Activated CD4-positive, CD25-positive, alpha-beta regulatory T cell (primary cell): Measurements from ENCODE around the gene WNK4.
"Not testable (repeated sequence)": the region's sequence is repeated elsewhere in the genome, so short reads cannot be mapped to it uniquely, and the experiment has no call there.

Source experiments
- DNase-seq, 4 experiments: peaks; one replicate each; lab custom pipeline; 2025; lab: John Stamatoyannopoulos, UW

Gene WNK4

DNA sequence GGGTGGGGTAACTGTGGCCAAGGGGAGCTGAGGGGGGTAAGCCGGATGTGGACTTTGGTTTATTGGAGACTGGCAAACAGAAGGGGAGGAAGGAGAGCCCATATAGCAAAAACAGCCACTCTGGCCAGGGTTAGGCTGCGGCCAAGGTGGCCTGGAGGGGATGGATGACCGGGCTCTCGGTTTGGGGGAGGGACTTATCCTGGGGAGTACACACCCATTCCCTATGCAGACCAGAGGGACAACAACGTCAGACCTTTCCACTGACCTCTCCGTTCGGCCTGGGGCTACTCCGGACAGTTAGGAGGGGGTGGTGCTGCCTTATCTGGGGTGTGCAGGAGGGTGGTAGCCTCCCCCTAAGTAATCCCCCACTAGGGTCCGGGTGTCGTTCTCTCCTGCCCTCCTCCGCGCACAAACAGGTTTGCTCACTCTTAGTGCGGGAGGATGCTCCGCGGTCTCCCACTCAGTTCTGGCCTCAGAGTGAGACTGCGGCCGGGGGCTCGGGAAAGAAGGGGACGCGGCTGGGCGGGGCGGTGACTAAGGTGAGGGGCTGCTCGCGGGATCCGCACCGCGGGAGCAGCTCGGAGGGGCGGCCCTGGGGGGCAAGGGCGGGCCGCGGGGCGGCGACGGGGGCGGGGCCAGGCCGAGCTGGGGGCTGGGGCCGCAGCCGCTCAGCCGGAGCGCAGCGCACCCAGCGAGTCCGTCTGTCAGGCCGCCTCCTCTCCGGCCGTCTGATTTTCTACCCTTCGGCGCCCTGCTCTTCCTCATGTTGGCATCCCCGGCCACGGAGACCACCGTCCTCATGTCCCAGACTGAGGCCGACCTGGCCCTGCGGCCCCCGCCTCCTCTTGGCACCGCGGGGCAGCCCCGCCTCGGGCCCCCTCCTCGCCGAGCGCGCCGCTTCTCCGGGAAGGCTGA, at the start of gene WNK4:
TSS of gene WNK4 (plus strand) at position 675 of the 915 bp plus-strand sequence. CDS start at position 764, 89 bp downstream.
- no peak for DNase-seq

DNA sequence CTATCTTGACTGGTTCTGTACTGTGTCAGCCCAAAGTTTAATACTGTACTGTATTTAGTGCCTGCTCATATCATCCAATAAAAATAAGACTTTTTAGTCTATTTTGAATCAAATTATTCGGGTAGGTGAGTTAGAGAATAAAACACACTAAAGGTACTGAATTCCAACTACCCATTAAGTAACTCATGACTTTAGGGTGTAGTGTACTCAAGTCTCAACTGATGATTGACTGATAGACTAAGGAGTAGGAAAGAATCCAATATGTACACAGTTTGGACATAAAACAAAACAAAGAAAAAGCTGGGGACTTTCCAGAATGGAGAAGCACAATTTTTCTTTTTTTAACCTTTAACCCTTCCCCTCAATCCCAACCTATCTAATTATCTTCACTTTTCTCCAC, 39.7 kb upstream of the WNK4 start:
- DNase-seq = no peak

DNA sequence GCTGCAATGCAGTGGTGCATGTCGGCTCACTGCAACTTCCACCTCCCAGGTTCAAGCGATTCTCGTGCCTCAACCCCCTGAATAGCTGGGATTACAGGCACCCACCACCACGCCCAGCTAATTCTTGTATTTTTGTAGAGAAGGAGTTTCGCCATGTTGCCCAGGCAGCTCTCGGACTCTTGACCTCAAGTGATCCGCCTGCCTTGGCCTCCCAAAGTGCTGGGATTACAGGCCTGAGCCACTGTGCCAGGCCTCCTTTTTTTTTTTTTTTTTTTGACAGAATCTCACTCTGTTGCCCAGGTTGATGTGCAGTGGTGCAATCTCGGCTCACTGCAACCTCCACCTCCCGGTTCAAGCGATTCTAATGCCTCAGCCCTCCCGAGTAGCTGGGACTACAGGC, 37.5 kb upstream of the WNK4 start:
- not testable (repeated sequence) for DNase-seq

DNA sequence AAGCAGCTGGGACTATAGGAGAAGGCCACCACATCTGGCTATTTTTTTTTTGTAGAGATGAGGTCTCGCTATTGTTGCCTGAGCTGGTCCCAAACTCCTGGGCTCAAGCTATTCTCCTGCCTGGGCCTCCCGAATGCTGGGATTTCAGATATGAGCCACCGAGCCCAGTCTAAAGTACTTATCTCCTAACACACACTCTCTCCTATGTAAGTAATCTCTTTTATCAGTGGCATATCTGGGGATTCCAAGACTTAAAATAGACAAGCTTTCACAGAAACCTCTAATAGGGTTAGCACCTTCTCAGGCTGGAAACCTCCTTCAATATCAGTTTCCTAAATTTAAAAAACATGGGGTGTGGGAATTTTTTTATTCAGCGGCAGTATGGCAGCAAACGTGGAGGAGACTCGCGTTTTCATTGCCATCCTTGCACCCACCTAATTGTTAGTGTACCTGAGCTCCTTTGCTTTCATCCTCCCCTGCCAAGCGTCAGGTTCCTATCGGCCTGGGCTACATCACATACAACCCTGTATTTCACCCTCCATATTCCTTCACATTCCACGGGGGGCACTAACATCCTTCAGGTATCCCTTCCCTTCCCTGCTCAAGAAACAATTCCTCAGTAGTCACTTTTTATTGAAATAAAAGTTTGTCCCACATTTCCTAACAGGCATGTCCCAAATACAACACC, 36.7 kb upstream of the WNK4 start:
- no peak for DNase-seq

DNA sequence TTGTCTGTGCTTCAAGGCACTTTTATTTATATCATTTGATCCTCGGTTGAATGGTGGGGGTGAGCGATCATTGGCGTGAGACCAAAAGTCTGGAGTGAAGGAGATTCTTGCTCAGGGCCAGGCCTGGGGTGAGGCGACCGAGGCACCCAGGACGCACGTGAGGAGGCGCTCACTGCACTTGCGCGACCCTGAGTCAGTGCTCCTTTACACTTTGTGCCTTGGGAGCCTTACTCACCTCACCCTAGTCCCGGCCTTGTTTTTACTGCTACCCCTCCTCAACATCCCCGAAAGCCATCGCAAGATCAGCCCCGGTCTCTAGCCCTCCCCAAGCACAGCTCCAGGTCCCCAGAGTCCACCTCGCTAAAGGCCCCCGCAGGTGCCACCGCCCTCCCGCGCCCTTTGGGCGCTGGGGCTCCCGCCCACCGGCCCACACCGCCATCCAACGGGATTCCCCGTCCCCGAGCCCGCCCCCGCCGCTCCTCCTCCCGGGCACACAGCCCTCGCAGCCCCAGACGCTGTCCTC, 36.1 kb upstream of the WNK4 start:
- peak; percentile 31 to 60 (median 44) for DNase-seq

DNA sequence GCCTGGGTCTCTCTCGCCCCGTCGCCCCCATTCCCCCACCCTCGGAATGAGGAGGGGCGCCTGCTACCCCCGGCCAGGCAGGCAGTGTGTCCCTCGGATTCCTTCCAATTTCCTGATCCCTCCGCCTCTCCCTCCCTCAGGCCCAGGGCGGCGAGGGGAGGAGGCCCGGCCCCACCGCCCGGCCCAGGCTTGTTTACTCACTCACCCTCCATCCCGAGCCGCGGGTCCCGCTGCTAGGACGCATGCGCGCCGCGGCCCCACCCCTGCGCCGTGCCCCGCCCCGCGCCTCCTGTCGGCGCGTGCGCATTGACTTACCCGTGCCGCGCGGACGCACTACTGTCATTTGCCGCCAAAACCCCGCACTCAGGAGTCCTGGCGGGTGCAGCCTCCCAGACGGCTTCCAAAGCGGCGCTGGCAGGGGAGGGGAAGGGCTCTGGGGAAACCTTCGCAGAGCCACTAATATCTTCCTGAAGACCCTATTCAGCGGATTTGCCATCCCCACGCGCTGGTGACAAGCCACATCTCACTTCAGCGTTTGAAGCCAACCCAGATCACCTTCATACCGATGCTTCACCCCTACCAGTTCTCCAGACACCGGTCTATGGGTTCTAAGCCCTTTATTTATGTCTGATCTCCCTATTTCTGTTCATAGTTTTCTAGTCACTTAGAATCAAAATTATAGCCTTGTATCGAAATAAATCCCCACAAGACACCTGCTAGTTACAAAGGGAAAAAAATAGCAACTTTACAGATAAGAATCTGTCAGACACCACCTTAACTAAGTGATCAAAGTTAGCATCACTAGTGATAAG, 35.4 kb upstream of the WNK4 start, which contains the start of gene EZH1:
TSS of gene EZH1 (minus strand) at position 235 of the 812 bp plus-strand sequence. CDS start 16,099 bp downstream, outside the sequence.
- peak; percentile 82 to 86 (median 82) for DNase-seq

DNA sequence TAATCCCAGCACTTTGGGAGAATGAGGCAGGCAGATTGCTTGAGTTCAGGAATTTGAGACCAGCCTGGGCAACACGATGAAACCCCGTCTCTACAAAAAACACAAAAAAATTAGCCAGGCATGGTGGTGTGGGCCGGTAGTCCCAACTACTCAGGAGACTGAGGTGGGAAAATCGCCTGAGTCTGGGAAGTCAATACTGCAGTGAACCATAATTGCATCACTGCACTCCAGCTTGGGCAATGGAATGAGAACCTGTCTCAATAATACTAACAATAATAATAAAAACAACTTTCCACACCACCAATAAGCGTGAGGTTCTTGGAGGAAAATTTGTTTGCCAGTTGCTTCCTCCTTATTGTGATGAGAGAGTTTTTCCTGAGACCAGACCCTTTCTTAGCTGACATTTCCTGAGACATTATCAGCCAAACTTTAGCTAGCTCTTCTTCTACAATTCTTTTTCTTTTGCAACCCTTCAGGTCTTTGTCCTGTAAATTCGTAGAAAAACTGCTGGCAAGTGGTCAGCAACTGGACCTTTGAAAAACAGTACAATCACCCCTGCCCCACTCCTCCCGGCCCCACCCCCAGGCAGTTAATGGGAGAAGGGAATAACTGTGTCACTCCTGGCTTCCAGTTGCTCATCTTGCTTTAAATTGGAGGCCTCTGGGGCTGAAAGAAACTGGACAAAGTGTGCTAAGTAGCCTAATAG, 32.1 kb upstream of the WNK4 start:
- DNase-seq = no peak

DNA sequence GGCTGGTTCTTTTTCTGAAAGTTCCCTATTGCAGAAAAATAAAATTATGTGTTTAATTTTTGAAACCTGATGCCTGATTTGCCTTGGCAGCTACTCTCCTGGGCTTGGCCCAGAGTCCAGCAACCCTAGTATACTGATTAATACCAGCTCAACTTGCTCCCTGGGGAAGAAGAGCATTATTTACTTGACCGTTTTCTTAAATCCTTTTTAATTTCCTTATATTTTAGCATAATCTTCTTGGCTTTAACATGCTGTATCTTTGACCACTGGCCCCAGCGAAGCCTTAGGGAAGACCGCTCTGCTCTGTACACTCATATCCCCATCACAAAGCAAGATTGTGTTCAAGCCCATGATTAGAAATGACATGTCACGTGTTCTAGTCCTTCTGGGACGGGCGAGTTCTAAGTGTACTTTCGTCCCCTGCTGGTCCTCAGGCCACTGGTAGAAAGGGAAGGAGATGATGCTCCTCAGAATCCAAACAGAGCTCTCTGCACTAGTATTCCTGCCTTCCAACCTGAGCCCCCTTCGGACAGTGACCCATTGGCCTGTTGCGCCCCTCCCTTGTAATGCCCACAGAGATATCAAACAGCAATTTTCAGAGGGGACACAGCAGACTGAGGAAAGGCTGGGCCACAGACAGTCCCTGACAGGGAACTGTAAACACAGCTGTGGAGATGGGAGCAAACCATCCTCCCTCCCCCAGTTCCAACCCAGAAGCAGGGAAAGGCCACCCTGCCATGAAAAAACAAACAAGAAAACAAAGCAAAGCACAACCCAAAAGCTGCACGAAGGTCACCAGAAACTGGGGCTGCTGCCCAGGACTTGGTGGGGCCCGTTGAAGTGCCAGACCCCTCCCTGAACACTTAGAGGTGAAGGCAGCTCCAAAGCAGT, 31.3 kb upstream of the WNK4 start:
- no peak for DNase-seq

DNA sequence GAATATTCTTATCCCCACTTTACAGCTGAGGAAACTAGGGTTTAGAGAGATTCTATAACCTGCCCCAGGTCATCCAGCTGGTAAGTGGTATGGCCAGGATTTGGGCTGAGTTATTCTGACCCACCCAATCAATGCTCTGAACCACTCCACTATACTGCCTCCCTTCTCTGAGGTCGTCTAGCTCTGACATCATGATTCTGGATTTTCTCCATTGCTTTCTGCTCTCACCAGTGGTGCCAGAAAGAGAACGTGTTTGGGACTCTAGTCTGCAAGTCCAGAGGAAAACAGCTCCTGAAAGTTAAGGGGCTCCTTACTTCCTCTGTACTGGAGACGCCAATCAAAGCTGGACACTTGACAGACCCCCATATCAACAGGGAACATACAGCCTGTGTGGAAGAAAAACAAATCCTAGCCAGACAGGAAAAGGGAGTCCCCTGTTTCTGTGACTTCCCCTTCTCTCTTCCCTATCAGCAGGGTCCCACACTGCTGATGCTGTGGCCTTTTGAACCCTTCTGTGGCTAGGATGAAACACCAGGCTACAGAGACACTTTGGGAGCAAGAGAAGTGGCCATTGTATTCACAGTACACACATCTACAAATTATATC, 29.6 kb upstream of the WNK4 start:
- no peak for DNase-seq

DNA sequence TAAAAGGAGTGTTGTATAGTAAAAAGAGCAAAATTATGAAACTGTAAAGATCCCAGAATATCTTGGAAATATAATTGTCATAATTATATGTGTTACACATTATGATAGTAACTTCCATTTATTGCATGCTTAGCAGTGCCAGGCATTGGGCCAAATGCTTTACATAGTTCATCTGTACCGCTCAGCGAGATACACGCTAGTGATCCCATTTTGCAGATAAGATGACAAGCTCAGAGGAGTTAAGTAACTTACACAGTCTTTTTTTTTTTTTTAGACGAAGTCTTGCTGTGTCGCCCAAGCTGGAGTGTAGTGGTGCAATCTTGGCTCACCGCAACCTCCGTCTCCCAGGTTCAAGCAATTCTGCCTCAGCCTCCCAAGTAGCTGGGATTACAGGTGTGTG, 28.8 kb upstream of the WNK4 start:
- DNase-seq = no peak

DNA sequence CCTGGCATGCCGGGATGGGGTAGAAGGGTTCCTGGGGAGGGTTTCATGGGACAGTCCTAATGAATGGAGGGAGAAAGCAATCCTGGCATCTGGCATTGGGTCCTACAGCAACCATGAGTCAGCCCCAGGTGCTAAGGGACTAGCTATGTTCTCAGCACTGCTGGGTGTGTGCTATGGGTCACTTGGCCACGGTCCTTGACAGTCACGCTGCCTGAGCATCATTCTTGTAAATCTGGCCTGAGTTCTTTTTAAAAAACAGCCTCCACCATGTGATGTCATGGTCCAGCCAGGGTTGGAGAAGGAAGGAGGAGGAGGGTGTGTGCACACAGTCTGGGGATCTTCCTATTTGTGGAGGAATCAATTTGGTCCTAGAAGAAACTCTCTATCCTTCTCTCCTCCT, 25.6 kb upstream of the WNK4 start:
- DNase-seq = no peak

DNA sequence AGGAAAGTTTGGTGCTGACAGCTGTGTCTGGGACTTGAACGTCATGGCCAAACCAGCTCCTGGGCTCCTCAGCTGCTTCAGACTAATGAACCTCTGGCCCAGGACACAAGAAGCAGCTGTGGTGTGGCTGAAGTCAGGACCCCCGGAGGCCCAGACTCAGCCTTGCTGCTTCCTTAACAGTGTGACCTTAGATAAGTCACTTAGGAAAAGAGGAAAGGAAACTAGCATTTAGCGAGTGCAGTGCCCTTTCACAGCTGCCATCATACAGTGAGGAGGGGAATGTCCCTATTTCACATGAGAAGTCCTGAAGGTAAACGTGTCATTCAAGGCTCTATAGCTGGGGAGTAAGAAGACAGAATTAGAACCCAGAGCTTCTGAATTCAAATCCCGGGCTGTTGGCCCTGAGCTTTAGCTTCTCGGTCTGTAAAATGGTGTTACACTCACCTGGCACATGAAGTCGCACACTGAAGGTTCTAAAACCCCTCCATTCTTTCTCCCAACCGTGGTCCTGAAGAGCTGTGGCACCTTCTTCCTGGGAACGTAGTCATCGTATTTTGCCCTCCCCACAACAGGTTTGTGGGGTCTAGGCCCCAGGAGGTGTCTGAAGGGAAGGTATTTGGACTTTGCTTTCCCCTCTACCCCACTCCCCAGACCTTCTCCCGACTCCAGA, 20.3 kb upstream of the WNK4 start:
- DNase-seq = no peak

DNA sequence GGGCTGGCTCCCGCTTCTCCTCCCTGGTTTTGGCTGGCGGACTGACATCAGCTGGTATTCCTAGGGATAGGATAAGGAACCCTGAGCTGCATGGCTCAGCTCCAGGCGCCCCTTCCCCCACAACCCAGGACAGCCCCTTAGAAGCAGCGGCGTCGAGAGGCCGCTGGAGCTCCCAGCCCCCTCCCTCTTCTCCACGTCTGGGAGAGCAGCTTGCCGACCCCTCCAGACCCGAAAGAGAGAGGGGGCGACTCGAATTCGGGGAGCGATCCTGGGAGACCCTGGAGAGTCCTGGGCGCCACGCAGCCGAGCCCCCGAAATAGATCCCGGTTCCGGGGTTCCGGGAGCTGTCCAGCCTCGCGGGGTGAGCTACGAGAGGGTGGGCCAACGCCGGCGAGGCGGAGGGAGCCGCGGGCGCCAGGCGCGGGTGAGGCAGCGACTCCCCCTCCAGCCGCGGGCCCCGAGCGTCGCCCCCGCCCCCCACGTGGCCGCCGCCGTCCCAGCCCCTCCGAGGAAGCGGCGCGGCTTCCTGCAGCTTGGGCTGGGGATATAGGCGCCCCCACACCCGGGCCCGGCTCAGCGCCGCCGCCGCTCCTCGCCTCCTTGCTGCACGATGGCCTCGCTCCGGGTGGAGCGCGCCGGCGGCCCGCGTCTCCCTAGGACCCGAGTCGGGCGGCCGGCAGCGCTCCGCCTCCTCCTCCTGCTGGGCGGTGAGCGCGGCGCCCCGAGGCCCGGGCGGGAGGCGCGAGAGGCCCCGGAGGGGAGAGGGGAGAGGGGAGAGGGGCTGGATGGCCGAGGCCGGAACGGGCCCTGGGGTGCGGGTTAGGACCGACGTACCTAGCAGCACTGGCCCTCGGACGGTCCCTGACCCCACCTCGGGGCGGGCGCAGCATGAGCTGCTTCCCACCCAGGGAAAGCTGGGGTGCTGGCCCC, 19.5 kb upstream of the WNK4 start, which contains the start of gene RAMP2:
TSS of gene RAMP2 (plus strand) at position 576 of the 930 bp plus-strand sequence. CDS start at position 611, 35 bp downstream.
- no peak for DNase-seq

DNA sequence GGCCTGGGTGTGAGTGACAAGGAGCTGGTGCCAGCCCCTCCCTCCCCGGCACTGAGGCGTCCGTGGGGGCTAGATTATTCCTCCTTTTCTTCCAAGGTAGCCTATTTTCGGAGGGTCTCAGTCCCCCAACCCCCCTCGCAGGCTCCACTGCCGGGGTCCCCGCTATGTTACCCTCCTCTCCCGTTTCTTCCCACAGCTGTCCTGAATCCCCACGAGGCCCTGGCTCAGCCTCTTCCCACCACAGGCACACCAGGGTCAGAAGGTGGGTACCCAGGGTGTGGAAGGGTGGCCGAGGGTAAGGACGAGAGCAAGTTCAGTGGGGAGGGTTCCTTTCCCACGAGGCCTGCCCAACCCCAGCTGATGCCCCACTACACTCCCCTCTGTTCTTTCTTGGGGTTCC, 18.8 kb upstream of the WNK4 start:
- no peak for DNase-seq

DNA sequence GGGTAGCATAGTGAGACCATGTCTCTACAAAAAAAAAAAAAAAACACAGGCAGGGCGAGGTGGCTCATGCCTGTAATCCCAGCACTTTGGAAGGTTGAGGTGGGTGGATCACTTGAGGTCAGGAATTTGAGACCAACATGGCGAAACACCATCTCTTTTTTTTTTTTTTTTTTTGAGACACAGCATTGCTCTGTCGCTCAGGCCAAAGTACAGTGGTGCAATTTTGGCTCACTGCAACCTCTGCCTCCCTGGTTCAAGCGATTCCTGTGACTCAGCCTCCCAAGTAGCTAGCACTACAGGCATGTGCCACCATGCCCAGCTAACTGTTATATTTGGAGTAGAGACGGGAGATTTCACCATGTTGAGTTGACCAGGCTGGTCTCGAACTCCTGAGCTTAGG, 14.3 kb upstream of the WNK4 start:
- DNase-seq = no peak

DNA sequence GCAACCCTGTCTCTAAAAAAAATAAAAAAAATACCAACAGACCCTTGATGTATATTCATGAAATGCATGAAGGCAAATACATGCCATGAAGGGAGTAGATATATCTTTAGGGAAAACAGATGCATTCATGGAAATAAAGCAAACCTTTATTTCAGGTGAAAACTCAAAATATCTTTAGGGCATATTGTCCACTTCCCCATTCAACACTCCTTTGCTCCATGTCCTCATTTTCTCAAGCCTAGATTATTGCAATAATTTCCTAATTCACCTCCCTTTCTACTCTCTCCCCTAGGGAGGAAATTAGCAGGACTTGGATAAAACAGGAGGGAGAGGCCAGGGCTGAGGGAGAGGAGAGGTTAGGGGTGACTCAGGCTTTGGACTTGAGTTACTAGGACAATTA, 12.9 kb upstream of the WNK4 start:
- DNase-seq = no peak

DNA sequence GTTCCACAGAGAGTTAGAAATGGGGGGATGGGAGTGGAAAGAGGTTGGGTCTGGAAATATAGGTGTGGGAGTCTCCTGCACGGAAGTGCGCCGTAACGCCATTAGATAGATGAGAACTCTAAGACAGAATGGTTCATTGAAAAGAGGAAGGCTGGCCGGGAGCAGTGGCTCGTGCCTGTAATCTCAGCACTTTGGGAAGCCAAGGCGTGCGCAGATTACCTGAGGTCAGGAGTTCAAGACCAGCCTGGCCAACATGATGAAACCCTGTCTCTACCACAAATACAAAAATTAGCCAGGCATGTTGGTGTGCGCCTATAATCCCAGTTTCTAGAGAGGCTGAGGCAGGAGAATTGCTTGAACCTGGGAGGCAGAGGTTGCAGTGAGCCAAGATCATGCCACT, 12.4 kb upstream of the WNK4 start:
- DNase-seq = not testable (repeated sequence)

DNA sequence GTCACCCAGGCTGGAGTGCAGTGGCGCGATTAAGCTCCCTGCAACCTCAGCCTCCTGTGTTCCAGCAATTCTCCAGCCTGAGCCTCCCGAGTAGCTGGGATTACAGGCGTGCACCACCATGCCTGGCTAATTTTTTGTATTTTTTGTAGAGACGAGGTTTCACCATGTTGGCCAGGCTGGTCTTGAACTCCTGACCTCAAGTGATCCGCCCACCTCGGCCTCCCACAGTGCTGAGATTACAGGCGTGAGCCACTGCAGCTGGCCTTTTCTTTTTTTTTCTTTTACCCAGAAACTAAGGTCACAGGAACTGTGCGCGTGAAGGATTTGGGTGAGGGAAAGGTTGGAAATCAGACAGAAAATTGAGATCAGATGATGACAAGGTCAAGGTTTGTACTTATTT, 10.4 kb upstream of the WNK4 start:
- not testable (repeated sequence) for DNase-seq
